HEK293 (cell line): ENCODE results near the gene RER1.

Experiments used
- FEZF1 ChIP-seq: fragments of 450-650 bp; formaldehyde crosslinking; IDR thresholded peaks from 2 replicates; pipeline ENCODE4 v1.5.1; 2016; ENCODE audit warnings: missing biosample characterization, missing genetic modification characterization
- GLIS1 ChIP-seq: fragments of 450-650 bp; formaldehyde crosslinking; IDR thresholded peaks from 2 replicates; pipeline ENCODE4 v1.5.1; 2016; ENCODE audit warnings: missing biosample characterization, missing genetic modification characterization
- GLIS2 ChIP-seq: fragments of 450-650 bp; formaldehyde crosslinking; IDR thresholded peaks from 2 replicates; pipeline ENCODE4 v1.5.1; 2016; ENCODE audit warnings: missing biosample characterization, missing genetic modification characterization
- OSR2 ChIP-seq: fragments of 450-650 bp; formaldehyde crosslinking; IDR thresholded peaks from 2 replicates; pipeline ENCODE4 v1.5.1; 2016; ENCODE audit warnings: missing biosample characterization, missing genetic modification characterization
- SP2 ChIP-seq: fragments of 450-650 bp; formaldehyde crosslinking; IDR thresholded peaks from 2 replicates; pipeline ENCODE4 v1.5.1; 2016; ENCODE audit warnings: missing biosample characterization, missing genetic modification characterization
- SP7 ChIP-seq: fragments of 450-650 bp; formaldehyde crosslinking; IDR thresholded peaks from 2 replicates; pipeline ENCODE4 v1.5.1; 2016; ENCODE audit warnings: missing biosample characterization, missing genetic modification characterization
- ZBTB17 ChIP-seq: fragments of 450-650 bp; formaldehyde crosslinking; IDR thresholded peaks from 2 replicates; pipeline ENCODE4 v1.5.1; 2016; ENCODE audit warnings: missing biosample characterization, missing genetic modification characterization
- ZBTB48 ChIP-seq: fragments of 450-650 bp; formaldehyde crosslinking; IDR thresholded peaks from 2 replicates; pipeline ENCODE4 v1.5.1; 2016; ENCODE audit warnings: missing biosample characterization, missing genetic modification characterization
- ZNF16 ChIP-seq: fragments of 450-650 bp; formaldehyde crosslinking; IDR thresholded peaks from 2 replicates; pipeline ENCODE4 v1.5.1; 2016; ENCODE audit warnings: low read depth, missing biosample characterization, missing genetic modification characterization
- ZNF248 ChIP-seq: fragments of 450-650 bp; formaldehyde crosslinking; IDR thresholded peaks from 2 replicates; pipeline ENCODE4 v1.5.1; 2017; ENCODE audit warnings: missing biosample characterization, missing genetic modification characterization
- ZNF341 ChIP-seq: fragments of 450-650 bp; formaldehyde crosslinking; IDR thresholded peaks from 2 replicates; pipeline ENCODE4; 2016; ENCODE audit warnings: low read depth, missing biosample characterization, missing genetic modification characterization
- ZNF391 ChIP-seq: fragments of 450-650 bp; formaldehyde crosslinking; IDR thresholded peaks from 2 replicates; pipeline ENCODE4 v1.5.1; 2016; ENCODE audit warnings: low read depth, missing biosample characterization, missing genetic modification characterization, borderline replicate concordance
- ZNF501 ChIP-seq: fragments of 450-650 bp; formaldehyde crosslinking; IDR thresholded peaks from 2 replicates; pipeline ENCODE4 v1.5.1; 2016; ENCODE audit warnings: missing biosample characterization, missing genetic modification characterization
- ZNF621 ChIP-seq: fragments of 450-650 bp; formaldehyde crosslinking; IDR thresholded peaks from 2 replicates; pipeline ENCODE4 v1.5.1; 2017; ENCODE audit warnings: missing biosample characterization, missing genetic modification characterization
- ZNF76 ChIP-seq: fragments of 450-650 bp; formaldehyde crosslinking; IDR thresholded peaks from 2 replicates; pipeline ENCODE4; 2016; ENCODE audit warnings: low read depth, missing biosample characterization, missing genetic modification characterization, borderline replicate concordance
- ZNF776 ChIP-seq: fragments of 450-650 bp; formaldehyde crosslinking; IDR thresholded peaks from 2 replicates; pipeline ENCODE4 v1.5.0; 2017; ENCODE audit warnings: missing biosample characterization, missing genetic modification characterization, borderline replicate concordance
- ZXDB ChIP-seq: fragments of 450-650 bp; formaldehyde crosslinking; IDR thresholded peaks from 2 replicates; pipeline ENCODE4 v1.5.1; 2016; ENCODE audit warnings: missing biosample characterization, missing genetic modification characterization
- TF ChIP-seq, protein P1 (sequence below): fragments of 450-650 bp; formaldehyde crosslinking; IDR thresholded peaks from 2 replicates; pipeline ENCODE4 v1.5.1; 2016; ENCODE audit warnings: missing biosample characterization, missing genetic modification characterization, low read depth
- TF ChIP-seq, protein P2 (sequence below): fragments of 450-650 bp; formaldehyde crosslinking; IDR thresholded peaks from 2 replicates; pipeline ENCODE4 v1.5.1; 2016; ENCODE audit warnings: missing biosample characterization, missing genetic modification characterization
- TF ChIP-seq, protein P3 (sequence below): fragments of 450-650 bp; formaldehyde crosslinking; IDR thresholded peaks from 2 replicates; pipeline ENCODE4 v1.5.1; 2016; ENCODE audit warnings: missing biosample characterization, missing genetic modification characterization
- TF ChIP-seq, protein P4 (sequence below): sonication (generic); formaldehyde crosslinking; IDR thresholded peaks from 2 replicates; pipeline ENCODE4 v1.8.1; 2022; ENCODE audit warnings: mild to moderate bottlenecking, moderate library complexity, missing genetic modification reagents
- TF ChIP-seq, protein P5 (sequence below): fragments of 450-650 bp; formaldehyde crosslinking; optimal IDR thresholded peaks from 2 replicates; pipeline ENCODE3; 2016; ENCODE audit warnings: missing biosample characterization, mild to moderate bottlenecking, missing genetic modification characterization

The RER1 gene

DNA sequence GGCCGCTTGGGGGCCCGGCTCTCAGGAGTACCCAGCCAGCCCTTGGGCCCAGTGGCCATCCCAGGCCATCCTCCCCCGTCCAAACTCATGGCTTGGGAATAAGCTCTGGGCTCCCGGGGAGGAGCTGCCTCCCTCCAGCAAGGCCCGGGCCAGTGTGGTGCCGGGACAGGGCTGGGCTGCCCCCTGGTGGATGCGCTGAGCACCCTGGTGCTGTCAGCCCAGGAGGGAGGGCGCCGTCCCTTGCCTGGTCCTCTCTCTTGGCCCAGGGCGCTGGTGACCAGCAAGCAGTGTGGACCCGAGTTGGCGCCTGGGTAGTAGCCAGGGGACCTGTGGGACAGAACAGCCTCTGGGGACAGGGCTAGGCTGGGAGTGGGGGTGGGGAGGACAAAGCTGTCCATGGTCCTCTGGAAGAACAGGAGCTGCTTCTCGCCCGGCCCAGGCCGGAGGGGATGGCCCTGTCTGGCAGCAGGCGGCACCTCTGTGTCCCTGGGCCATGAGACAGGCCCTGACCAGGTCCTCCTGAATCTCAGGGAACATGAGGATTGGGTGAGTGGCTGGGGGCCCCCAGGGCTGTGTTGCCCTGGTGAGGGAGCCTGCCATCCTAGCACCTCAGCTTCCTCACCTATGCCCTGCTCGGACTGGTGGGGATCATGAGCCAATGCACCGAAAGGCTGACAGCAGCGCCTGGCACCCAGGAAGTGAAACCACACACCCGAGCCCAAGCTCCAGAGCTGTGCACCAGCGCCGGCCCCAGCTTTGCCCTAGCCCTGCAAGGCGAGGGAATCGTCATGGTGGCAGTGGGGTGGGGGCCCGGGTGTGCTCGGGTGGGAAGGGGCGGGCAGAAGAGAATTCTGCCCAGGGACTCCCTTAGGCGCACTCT is 9.7 kb upstream of the RER1 start (continued):
- no peak for TF ChIP-seq ZNF248 (tag by site-specific recombination)
- no peak for TF ChIP-seq ZNF16 (tag by site-specific recombination)
- TF ChIP-seq, protein P1, sequence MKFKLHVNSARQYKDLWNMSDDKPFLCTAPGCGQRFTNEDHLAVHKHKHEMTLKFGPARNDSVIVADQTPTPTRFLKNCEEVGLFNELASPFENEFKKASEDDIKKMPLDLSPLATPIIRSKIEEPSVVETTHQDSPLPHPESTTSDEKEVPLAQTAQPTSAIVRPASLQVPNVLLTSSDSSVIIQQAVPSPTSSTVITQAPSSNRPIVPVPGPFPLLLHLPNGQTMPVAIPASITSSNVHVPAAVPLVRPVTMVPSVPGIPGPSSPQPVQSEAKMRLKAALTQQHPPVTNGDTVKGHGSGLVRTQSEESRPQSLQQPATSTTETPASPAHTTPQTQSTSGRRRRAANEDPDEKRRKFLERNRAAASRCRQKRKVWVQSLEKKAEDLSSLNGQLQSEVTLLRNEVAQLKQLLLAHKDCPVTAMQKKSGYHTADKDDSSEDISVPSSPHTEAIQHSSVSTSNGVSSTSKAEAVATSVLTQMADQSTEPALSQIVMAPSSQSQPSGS = no peak
- TF ChIP-seq ZNF776 = no peak
- TF ChIP-seq ZBTB17 = peak; percentile 41; the same call in 1 of the 2 replicates
- TF ChIP-seq, protein P2, sequence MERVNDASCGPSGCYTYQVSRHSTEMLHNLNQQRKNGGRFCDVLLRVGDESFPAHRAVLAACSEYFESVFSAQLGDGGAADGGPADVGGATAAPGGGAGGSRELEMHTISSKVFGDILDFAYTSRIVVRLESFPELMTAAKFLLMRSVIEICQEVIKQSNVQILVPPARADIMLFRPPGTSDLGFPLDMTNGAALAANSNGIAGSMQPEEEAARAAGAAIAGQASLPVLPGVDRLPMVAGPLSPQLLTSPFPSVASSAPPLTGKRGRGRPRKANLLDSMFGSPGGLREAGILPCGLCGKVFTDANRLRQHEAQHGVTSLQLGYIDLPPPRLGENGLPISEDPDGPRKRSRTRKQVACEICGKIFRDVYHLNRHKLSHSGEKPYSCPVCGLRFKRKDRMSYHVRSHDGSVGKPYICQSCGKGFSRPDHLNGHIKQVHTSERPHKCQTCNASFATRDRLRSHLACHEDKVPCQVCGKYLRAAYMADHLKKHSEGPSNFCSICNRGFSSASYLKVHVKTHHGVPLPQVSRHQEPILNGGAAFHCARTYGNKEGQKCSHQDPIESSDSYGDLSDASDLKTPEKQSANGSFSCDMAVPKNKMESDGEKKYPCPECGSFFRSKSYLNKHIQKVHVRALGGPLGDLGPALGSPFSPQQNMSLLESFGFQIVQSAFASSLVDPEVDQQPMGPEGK (tag by site-specific recombination) = peak; percentile 59; the same call in 1 of the 2 replicates
- no peak for TF ChIP-seq ZBTB48 (tag by site-specific recombination)
- peak; percentile 76 for TF ChIP-seq GLIS2
- TF ChIP-seq ZNF391 (tag by site-specific recombination) = peak; percentile 69; the same call in 1 of the 2 replicates
- no peak for TF ChIP-seq ZXDB (tag by site-specific recombination)
- TF ChIP-seq GLIS1 (tag by site-specific recombination) = peak; percentile 70
- no peak for TF ChIP-seq SP2
- TF ChIP-seq, protein P3, sequence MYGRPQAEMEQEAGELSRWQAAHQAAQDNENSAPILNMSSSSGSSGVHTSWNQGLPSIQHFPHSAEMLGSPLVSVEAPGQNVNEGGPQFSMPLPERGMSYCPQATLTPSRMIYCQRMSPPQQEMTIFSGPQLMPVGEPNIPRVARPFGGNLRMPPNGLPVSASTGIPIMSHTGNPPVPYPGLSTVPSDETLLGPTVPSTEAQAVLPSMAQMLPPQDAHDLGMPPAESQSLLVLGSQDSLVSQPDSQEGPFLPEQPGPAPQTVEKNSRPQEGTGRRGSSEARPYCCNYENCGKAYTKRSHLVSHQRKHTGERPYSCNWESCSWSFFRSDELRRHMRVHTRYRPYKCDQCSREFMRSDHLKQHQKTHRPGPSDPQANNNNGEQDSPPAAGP (tag by site-specific recombination) = peak; percentile 58; the same call in 1 of the 2 replicates
- TF ChIP-seq OSR2 (tag by site-specific recombination) = no peak
- TF ChIP-seq, protein P4, sequence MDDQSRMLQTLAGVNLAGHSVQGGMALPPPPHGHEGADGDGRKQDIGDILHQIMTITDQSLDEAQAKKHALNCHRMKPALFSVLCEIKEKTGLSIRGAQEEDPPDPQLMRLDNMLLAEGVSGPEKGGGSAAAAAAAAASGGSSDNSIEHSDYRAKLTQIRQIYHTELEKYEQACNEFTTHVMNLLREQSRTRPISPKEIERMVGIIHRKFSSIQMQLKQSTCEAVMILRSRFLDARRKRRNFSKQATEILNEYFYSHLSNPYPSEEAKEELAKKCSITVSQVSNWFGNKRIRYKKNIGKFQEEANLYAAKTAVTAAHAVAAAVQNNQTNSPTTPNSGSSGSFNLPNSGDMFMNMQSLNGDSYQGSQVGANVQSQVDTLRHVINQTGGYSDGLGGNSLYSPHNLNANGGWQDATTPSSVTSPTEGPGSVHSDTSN (CRISPR knock-in tag) = peak; percentile 22; the same call in 1 of the 2 replicates
- TF ChIP-seq ZNF76 (tag by site-specific recombination) = no peak
- TF ChIP-seq ZNF501 (tag by site-specific recombination) = peak; percentile 51; the same call in 1 of the 2 replicates
- TF ChIP-seq FEZF1 (tag by site-specific recombination) = no peak
- no peak for TF ChIP-seq ZNF621
- TF ChIP-seq, protein P5, sequence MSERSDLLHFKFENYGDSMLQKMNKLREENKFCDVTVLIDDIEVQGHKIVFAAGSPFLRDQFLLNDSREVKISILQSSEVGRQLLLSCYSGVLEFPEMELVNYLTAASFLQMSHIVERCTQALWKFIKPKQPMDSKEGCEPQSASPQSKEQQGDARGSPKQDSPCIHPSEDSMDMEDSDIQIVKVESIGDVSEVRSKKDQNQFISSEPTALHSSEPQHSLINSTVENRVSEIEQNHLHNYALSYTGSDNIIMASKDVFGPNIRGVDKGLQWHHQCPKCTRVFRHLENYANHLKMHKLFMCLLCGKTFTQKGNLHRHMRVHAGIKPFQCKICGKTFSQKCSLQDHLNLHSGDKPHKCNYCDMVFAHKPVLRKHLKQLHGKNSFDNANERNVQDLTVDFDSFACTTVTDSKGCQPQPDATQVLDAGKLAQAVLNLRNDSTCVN (tag by site-specific recombination) = peak; percentile 17
- 0 out of 2 replicates have a peak, but pooled peaks have one; percentile 21 for TF ChIP-seq SP7 (tag by site-specific recombination)
- 0 out of 2 replicates have a peak, but pooled peaks have one; percentile 27 for TF ChIP-seq ZNF341
